ENCODE results near the gene SEC16B.

GRCh38 chr1:177925006-177925405 lies 44.9 kb downstream of the SEC16B start:
- TF ChIP-seq CTCF (IDR thresholded peaks at IDR 0.05; ENCODE audit: low read depth, low read length, missing input control) (no peak), EGR1 (IDR thresholded peaks at IDR 0.05; ENCODE audit: low read depth in 2 of 2) (no peak), MAX (IDR thresholded peaks at IDR 0.05) (no peak), RAD21 (IDR thresholded peaks at IDR 0.05) (no peak)

Data from liver (tissue), 3 donors.